DMS114 treated with DMSO at 0.1 percent for 48 hours (cell line): ENCODE results near the gene RSRP1.
A peak's percentile ranks its signal among the peaks of the same experiment; 100 is the strongest.
"Not testable (repeated sequence)": the region's sequence is repeated elsewhere in the genome, so short reads cannot be mapped to it uniquely, and the experiment has no call there.

Experiments used
- DNase-seq: peaks from one replicate; lab custom pipeline; 2025; ENCODE audit not compliant: unreplicated experiment; lab: John Stamatoyannopoulos, UW

RSRP1 gene, protein sequence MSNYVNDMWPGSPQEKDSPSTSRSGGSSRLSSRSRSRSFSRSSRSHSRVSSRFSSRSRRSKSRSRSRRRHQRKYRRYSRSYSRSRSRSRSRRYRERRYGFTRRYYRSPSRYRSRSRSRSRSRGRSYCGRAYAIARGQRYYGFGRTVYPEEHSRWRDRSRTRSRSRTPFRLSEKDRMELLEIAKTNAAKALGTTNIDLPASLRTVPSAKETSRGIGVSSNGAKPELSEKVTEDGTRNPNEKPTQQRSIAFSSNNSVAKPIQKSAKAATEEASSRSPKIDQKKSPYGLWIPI

DNA sequence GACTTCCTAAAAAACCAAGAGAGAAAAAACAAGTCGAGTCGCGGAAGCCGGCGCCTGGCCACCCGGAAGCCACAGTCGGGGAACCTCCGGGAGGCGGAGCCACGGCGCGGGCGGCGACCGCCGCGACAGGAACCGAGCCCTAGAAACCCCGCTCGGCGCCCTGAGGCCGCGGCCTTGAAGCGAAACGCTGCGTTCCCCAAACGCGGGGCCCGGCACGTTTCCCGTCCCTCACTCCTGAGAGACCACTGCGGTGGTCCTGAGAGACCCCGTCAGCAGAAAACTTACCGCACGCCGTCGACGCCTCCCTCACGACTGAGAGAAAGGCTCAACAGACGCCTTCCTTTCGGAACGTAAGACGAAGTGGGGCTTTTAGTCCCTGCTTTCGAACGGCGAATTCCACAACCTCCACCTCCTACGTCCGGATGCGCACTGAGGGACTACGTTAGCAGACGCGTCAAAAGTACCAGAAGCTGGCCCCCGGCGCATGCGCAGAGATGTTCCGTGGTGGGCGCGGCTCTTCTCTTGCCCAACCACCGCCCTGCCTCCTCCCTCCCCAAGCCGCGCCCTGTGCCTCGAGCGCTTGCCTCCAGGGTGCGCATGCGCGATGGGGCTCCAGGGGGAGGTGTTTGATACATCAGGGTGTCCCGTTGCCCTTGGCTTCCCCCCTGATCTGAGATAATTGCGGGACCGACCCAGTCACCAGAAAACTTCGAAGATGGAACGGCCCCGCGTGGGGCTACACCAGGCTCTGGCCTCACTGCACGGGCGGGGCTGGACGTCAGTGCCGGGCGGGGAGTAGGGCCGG is at the start of gene RSRP1:
Gene RSRP1 (minus strand): TSS at position 431 of the 805 bp plus-strand sequence. CDS start 491 bp downstream, outside the sequence.
- peak; percentile 95 for DNase-seq

DNA sequence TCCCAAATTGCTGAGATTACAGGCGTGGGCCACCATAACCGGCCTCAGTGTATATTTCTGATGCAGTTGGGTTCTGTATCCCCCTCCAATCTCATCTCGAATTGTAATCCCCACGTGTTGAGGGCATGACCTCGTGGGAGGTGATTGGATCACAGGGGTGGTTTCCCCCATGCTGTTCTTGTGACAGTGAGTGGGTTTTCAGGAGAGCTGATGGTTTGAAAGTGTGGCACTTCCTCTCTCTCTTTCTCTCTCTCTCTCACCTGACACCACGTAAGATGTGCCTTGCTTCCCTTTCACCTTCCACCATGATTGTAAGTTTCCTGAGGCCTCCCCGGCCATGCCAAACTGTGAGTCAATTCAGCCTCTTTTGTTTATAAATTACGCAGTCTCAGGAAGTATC is 49.2 kb upstream of the RSRP1 start:
- not testable (repeated sequence) for DNase-seq

DNA sequence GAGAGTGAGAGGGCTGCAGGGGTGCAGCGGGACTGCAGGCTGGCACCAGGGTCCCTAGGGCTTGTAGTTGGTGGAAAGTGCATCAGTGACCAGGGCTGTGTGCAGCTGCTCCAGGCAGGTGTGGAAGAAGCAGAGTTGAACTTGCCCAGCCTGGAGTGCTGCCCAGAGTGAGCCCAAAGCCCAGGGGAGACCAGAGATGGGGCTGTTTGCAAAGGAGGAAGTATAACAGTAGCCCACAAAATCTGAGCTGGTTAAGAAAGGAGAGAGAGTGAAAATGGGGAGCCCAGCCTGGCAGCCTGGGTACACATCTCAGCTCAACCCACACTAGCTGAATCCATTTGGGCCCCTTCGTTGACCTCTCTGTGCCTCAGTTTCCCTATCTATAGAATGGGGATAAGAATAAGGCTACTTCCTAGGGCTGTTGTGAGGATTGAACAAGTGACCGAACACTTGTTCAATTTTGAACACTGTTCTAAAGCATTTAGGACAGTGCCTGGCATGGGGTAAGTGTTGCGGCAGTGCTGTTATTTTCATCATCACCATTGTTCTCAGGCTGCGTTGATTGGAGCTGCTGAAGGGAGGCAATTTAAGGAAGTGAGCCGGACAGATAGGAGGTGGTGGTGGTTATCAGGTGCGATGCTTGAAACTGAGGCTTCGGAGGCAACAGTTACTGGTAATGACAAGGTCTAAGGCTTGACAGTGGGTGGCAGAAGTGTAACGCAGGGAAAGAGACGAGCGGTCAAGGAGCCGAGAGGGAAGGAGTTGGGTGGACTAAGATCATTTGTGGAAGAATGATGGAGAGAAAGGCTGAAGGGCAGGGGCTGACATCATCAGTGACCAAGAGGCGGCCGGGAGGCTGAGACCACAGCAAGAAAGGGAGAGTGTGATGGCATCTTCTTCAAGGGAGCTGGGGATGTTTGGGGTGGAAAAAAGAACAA is 47.9 kb upstream of the RSRP1 start:
- not testable (repeated sequence) for DNase-seq

DNA sequence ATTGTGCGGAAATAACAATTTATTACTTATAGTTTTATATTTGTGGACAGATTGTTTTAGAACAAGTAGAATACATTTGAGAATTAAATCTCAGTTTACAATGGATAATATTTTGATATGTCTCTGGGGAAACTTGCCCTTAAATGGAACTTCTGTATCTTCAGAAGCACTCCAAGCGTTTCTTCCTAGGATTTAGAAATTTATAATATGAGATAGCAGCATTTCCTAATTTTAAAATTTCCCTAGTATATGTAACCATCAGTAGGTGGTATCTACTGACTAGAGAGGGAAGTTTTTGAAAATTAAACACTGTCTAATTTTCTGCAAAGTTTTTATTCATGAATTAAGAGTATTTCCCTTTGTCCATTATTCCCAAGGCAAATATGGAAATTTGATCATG is 46.2 kb upstream of the RSRP1 start:
- DNase-seq = not testable (repeated sequence)

DNA sequence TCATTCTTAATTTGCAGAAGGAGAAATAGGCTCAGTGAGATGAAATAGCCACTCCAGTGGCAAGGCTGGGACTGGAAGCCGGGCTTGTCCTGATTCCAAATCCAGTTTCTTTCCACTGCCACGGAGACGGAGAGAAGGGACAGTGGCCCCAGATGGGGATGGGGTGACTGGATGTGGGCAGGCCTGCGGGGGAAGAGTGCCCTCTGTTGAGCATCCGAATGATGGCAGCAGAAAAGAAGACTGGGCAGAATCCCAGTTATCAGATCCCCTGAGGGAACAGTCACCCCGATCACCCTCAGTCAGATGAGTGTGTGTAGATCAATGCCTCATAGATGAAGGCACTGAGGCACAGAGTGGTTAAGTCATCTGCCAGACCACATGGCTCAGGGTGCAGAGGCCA is 42.8 kb upstream of the RSRP1 start:
- DNase-seq = not testable (repeated sequence)

DNA sequence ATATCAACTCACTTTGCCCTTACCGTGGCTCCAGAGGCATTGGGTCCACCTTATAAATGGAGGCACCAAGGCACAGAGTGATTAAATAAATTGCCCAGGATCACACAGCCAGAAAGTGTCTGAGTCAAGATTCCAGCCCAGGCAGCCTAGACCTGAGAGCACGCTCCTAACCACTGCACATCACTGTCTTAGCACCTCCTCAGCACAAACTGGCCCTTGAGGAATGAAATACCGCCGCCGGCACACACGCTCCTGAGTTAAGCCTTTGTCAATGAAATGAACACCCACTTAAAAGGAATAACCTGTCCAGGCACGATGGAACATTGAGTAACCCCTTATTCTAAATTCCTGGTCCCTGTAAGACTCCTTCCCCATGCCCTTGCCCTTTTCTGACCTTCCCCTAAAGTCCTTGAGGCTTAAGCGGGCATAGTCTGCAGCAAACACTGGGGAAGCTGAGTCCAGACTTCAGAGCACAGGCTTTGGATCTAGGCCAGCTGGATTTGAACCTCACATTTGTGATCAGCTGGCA is 41.4 kb upstream of the RSRP1 start:
- not testable (repeated sequence) for DNase-seq

DNA sequence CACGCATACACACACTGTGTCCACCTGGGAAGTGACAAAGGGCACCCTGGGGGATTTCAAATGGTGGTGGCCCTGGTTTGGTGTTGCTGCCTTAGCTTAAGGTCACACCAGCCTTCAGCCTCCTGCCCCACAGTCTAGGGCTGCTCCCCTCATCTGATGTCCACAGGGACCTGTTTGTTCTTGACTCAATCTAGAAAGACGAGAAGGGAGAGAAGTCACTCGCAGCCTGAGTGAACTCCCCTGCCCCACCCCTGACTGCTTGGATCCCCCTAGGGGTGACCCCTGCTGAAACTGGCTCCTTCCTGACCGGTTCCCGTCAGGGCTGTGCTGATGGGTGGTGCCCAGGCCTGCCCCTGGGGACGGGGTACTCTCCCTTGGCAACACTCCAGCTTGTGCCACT is 39.9 kb upstream of the RSRP1 start:
- not testable (repeated sequence) for DNase-seq

DNA sequence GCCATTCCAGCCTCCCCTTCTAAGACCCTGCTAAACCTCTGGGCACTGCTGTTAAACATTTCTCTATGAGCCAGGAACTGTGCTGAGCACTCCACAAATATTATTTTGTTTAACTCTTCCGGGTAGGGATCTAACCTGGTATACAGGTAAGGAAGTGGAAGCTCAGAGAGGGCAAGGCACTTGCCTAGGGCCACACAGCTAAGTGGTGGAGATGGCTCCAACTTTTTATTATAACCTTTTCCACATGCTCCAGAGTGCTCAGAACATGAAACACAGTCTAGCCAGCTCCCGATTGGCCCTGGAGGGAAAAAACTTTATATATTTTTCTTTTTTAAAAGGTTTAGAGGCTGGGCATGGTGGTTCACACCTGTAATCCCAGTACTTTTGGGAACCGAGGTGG is 38.6 kb upstream of the RSRP1 start:
- DNase-seq = not testable (repeated sequence)

DNA sequence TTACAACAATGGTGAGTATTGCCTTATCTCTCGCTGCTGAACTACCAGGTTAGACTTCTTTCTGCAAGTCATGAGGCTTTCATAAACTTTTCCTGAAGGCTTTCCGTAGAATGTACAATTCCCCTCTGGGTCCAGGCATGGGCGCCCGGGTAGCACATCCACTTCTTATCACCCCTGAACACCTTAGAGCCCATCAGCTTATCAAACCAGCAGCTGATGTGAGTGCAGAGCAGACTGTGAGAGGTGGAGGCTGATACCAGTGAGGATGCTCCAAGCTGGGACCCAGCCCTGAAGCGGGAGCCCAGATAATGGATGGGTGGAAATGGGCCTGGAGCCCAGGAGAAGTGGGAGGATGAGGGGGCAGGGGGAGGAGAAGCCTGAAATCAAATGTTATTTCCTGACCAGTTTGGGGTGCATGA is 32.4 kb upstream of the RSRP1 start:
- DNase-seq = not testable (repeated sequence)

DNA sequence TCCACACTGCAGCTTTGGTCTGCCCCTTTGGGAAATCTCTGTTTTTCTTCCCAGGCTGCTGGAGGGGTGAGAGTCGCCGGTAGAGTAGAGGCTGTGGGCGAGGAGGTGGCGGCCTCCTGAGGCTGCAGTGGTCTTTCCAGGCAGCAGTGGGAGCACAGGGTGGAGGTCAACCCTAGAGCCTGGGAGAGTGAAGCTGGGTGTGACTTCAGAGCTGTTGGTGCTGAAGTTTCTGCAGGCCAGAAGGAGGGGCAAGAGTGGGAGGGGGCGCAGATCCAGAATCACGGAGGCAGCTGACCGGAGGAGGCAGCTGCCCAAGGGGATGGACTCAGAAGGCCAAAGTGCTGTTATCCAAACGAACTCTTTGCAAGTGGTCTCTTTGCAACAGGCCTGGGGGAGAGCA is 31.5 kb upstream of the RSRP1 start:
- not testable (repeated sequence) for DNase-seq

DNA sequence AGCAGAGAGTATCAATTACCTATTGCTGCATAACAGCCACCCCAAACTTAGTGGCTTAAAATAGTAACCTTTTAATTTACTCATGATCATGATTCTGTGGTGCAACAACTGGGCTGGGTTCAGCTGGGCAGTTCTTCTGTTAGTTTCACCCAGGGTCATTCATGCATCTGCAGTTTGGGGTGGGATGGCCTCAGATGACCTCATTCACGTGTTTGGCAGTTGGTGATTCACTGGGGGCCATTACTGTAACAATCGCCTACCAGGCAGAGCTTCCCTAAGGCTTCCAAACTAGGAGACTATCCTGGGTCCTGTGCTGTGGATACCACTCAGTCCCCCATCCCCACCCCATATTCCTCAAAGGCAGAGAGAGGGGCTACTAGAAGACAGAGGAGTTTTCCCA is 31.1 kb upstream of the RSRP1 start:
- not testable (repeated sequence) for DNase-seq

DNA sequence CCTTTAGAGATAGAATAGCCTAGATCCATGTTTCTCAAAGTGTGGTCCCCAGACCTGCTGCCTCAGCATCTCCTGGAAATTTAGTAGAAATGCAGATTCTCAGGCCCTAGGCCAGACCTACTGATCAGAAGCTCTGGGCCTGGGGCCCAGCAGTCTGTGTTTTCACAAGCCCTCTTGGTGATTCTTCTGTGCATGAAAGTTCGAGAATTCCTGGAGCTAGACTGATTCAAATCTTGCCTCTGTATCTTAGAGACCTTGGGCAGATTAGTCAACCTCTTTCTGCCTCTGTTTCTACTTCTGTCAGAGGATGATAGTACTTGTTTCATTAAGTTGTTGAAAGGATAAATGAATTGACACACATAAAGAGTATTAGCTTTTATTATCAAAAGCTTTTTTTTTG is 30.0 kb upstream of the RSRP1 start:
- DNase-seq = not testable (repeated sequence)

DNA sequence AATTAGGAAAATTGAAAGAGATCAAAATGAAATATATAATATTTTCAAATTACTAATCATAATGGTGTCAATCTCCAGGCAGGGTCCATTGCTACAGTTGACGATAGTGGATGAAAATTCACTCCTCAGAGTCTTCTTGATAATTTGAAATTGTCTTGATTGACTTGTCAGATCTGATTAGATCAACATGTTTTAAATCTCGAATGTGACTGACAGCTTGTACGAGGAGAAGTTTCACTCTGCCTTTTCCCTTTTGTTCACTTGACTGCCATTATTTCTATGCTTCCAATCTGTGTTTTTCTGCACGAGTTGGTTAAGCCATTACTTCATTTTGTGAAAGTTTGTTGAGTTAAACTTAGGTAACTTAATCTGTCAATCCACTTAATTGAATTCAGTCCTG is 28.4 kb upstream of the RSRP1 start:
- DNase-seq = not testable (repeated sequence)

DNA sequence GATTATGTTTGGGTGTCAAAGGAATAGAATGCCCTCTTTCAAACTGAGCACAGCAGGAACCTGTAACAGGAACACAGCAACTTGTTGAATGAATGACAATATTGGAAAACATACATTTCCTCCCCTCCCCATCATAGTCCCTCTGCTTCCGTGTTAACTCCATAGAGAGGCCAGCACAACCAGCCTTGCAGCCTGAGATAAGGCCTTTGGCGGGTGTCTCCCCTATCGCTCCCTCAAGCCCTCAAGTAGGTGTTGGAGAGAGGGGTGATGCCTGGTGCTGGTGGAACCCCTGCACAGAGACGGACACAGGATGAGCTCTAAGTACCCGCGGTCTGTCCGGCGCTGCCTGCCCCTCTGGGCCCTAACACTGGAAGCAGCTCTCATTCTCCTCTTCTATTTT is 25.0 kb upstream of the RSRP1 start, which contains the start of gene RHD:
Gene RHD (plus strand): TSS at position 272 of the 400 bp plus-strand sequence. CDS start 39 bp downstream, at position 311.
- not testable (repeated sequence) for DNase-seq

DNA sequence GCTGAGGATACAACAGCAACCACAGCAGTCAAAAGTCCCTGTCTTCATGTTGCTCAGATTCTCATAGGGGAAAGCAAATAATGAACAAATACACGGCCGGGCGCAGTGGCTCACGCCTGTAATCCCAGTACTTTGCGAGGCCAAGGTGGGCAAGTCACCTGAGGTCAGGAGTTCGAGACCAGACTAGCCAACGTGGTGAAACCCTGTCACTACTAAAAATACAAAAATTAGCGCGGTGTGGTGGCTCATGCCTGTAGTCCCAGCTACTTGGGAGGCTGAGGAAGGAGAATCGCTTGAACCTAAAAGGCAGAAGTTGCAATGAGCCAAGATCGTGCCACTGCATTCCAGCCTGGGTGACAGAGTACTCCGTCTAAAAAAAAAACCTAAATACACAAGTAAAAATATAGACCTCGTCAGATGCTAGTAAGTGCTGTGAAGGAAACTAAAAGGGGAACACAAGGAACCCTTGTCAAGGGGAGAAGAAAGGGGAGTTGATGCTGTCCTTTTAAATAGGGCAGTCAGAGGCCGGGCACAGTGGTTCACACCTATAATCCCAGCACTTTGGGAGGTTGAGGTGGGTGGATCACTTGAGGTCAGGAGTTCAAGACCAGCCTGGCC is 21.0 kb upstream of the RSRP1 start:
- DNase-seq = not testable (repeated sequence)

DNA sequence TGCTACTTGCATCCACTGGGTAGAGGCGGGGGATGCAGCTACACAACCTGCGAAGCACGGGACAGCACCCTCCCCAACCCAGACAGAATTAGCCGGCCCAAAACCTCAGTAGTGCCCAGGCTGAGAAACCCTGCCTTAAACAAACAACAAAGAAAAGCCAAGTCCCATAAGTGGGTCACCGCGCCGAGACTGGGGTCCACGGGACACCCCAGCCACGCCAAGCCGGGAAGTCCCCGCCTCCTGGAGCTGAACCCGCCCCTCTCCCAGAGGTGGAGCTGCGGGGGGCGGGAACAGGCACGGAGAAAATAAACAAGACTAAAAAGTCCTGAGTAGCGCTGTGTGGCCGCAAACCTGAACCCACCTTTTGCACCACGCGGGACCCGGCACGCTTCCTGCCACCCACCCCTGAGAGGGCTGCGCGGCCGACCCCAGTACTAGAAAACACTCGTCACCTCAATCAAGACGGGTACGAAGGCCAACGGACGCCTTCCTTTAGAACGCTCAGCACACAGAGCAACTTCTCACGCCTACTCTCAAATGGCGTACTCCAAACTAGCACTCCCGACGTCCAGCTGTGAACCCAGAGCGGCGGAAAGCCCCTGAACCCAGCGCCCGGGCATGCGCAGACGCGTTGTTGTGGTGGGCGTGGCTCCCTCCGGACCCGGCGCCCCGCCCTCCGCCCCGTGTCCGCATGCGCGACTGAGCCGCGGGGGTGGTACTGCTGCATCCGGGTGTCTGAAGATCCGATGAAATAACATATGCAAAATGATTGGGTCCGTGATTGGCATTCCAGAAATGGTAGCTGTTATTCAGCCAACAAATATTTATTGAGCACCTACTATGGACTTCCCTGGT is 20.3 kb upstream of the RSRP1 start:
- not testable (repeated sequence) for DNase-seq

DNA sequence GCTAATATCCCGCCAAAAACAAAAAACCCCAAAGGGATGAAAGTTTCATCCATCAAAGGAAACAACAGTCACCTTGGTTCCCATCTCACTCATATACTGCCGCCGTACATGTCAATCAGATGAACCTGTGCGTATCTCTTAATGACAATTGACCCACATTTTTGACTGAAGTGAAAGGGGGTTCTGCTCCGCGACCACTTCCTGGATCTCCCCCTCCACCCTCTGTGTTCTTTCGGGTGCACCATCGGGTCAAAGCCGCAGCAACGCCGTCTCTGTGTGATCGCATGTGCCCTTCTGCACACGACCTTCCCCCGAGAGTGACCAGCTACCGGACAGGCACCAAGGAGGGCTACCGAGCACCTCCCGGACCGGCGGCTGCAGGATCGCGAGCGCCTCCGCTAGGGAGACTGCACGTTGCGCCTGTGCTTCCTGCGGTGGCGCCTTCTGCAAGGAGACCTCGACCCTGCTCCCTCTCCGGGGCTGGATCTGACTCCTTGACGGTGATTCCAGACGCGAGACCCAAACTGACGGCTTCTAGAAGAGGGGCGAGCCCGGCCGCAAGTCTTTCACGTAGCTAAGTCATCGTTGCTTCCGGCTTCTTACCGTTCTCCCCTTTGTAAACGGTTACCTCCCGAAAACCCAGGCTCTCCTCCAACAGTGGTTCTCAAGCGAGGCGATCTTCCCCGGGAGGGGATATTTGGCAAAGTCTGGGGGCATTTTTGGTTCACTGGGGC is 19.5 kb upstream of the RSRP1 start:
- DNase-seq = not testable (repeated sequence)

DNA sequence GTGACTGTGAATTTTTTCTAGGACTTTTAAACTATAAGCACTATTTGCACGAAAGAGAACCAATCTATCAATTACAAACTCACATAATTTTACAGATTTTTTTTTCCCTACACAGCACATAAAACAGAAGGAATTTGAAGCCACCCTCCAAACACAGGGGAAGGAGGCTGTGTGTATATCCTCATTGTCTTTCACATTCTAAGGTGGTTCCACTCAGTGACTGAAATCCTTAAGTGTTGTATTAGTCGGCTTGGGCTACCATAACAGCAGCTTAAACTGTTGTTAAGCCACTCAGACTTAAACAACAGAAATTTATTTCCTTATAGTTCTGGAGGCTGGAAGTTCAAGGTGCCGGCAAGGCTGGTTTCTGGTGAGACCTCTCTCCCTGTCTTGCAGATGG is 13.1 kb upstream of the RSRP1 start:
- not testable (repeated sequence) for DNase-seq

DNA sequence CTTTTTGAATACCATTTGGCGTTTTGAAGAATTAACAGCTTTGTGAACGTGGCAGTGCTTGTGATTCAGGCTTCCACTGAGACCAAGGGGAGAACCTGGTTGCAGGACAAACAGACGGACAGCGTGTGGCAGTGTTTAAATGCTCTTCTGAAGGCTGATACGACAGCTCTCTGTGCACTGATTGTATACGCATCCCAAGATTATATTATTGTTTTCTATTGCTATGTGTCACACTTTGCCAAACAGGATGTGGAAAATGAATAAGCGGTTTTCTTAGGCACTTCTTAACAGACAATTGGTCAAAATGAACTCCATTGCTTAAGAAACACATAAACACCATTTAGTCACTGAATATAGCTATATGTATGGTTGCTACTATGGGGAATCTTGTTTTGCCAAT is 12.6 kb upstream of the RSRP1 start:
- not testable (repeated sequence) for DNase-seq
